Ishikawa (cell line): Measurements from ENCODE around the gene KCNK15.

ENCODE experiments used
- CEBPB ChIP-seq: IDR thresholded peaks from 2 replicates; pipeline ENCODE4 v1.6.1; 2012
- CREB1 ChIP-seq: IDR thresholded peaks from 2 replicates; pipeline ENCODE4 v1.6.1; 2012; ENCODE audit warnings: low read depth
- EGR1 ChIP-seq: IDR thresholded peaks from 2 replicates; pipeline ENCODE4 v1.6.1; 2012
- EP300 ChIP-seq: IDR thresholded peaks from 2 replicates; pipeline ENCODE4 v1.6.1; 2012; ENCODE audit warnings: borderline replicate concordance
- FOXM1 ChIP-seq: IDR thresholded peaks from 2 replicates; pipeline ENCODE4 v1.6.1; 2012; ENCODE audit warnings: low read depth, borderline replicate concordance
- NFIC ChIP-seq: IDR thresholded peaks from 2 replicates; pipeline ENCODE4 v1.6.1; 2012
- RAD21 ChIP-seq: IDR thresholded peaks from 2 replicates; pipeline ENCODE4 v1.6.1; 2012; ENCODE audit warnings: low read depth
- REST ChIP-seq: IDR thresholded peaks from 2 replicates; pipeline ENCODE4 v1.6.1; 2012; ENCODE audit warnings: low read depth, mild to moderate bottlenecking
- TAF1 ChIP-seq: IDR thresholded peaks from 2 replicates; pipeline ENCODE4 v1.6.1; 2012; ENCODE audit warnings: low read depth, mild to moderate bottlenecking
- TCF12 ChIP-seq: IDR thresholded peaks from 2 replicates; pipeline ENCODE4 v1.6.1; 2012; ENCODE audit warnings: low read depth
- TEAD4 ChIP-seq: IDR thresholded peaks from 2 replicates; pipeline ENCODE4 v1.6.1; 2012
- YY1 ChIP-seq: IDR thresholded peaks from 2 replicates; pipeline ENCODE4 v1.6.1; 2012; ENCODE audit warnings: low read depth
- ZBTB7A ChIP-seq: IDR thresholded peaks from 2 replicates; pipeline ENCODE4 v1.6.1; 2012; ENCODE audit warnings: low read depth
- TF ChIP-seq, protein P1 (sequence below): IDR thresholded peaks from 2 replicates; pipeline ENCODE4 v1.6.1; 2012
- TF ChIP-seq, protein P2 (sequence below): IDR thresholded peaks from 2 replicates; pipeline ENCODE4 v1.6.1; 2012

KCNK15 gene

GRCh38 chr20:44722990-44723389, 22.7 kb upstream of the KCNK15 start:
- no peak for TF ChIP-seq FOXM1
- no peak for TF ChIP-seq REST
- TF ChIP-seq NFIC = no peak
- no peak for TF ChIP-seq RAD21
- TF ChIP-seq YY1 = no peak
- no peak for TF ChIP-seq EP300
- TF ChIP-seq TCF12 = no peak
- TF ChIP-seq EGR1 = no peak
- no peak for TF ChIP-seq CEBPB
- TF ChIP-seq, protein P1, sequence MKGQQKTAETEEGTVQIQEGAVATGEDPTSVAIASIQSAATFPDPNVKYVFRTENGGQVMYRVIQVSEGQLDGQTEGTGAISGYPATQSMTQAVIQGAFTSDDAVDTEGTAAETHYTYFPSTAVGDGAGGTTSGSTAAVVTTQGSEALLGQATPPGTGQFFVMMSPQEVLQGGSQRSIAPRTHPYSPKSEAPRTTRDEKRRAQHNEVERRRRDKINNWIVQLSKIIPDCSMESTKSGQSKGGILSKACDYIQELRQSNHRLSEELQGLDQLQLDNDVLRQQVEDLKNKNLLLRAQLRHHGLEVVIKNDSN = no peak
- TF ChIP-seq, protein P2, sequence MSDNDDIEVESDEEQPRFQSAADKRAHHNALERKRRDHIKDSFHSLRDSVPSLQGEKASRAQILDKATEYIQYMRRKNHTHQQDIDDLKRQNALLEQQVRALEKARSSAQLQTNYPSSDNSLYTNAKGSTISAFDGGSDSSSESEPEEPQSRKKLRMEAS = no peak
- TF ChIP-seq ZBTB7A = no peak
- no peak for TF ChIP-seq TAF1
- TF ChIP-seq CREB1 = no peak
- TF ChIP-seq TEAD4 = no peak

GRCh38 chr20:44723391-44723790, 22.3 kb upstream of the KCNK15 start:
- TF ChIP-seq EGR1 = no peak
- no peak for TF ChIP-seq ZBTB7A
- TF ChIP-seq YY1 = no peak
- no peak for TF ChIP-seq EP300
- no peak for TF ChIP-seq TEAD4
- no peak for TF ChIP-seq NFIC
- TF ChIP-seq, protein P1 = no peak
- TF ChIP-seq RAD21 = no peak
- no peak for TF ChIP-seq TAF1

GRCh38 chr20:44723798-44724362, 21.8 kb upstream of the KCNK15 start:
- TF ChIP-seq EP300 (no peak), FOXM1 (no peak), RAD21 (no peak), CEBPB (no peak), TCF12 (no peak), YY1 (no peak), TAF1 (no peak), NFIC (no peak), EGR1 (no peak), REST (no peak)
- TF ChIP-seq, protein P1 = no peak
- TF ChIP-seq, protein P2 = no peak

GRCh38 chr20:44724423-44725091, 21.1 kb upstream of the KCNK15 start:
- TF ChIP-seq NFIC = no peak
- TF ChIP-seq CREB1 = no peak
- TF ChIP-seq EP300 = no peak
- no peak for TF ChIP-seq RAD21
- TF ChIP-seq YY1 = no peak
- TF ChIP-seq EGR1 = no peak
- no peak for TF ChIP-seq FOXM1

GRCh38 chr20:44725837-44726236, 19.8 kb upstream of the KCNK15 start:
- TF ChIP-seq, protein P1 = no peak
- TF ChIP-seq, protein P2 = no peak
- no peak for TF ChIP-seq CEBPB
- TF ChIP-seq FOXM1 = no peak
- TF ChIP-seq YY1 = no peak
- no peak for TF ChIP-seq ZBTB7A
- TF ChIP-seq REST = no peak
- no peak for TF ChIP-seq EP300
- TF ChIP-seq EGR1 = no peak
- TF ChIP-seq TCF12 = no peak
- no peak for TF ChIP-seq NFIC
- no peak for TF ChIP-seq TEAD4
- TF ChIP-seq CREB1 = no peak
- TF ChIP-seq TAF1 = no peak
- no peak for TF ChIP-seq RAD21
